Hematopoietic multipotent progenitor cell treated with erythropoietin and hydrocortisone succinate and interleukin-3 and kit ligand, for 6 days (in vitro differentiated cells): ENCODE measurements around the gene TCF25.
A peak's percentile ranks its signal among the peaks of the same experiment; 100 is the strongest.

ENCODE experiments used
- DNase-seq: peaks from one replicate; pipeline ENCODE4 v3.0.0-alpha.2; 2015

Gene TCF25

GRCh38 chr16:89949121-89949742, 75.8 kb downstream of the TCF25 start:
- no peak for DNase-seq

GRCh38 chr16:89949756-89950155, 76.4 kb downstream of the TCF25 start:
- no peak for DNase-seq

- DNase-seq, result no peak
Measured at GRCh38 chr16:89951509-89951908, 78.1 kb downstream of the TCF25 start.

- no peak for DNase-seq
Measured at GRCh38 chr16:89952049-89952448, 78.7 kb downstream of the TCF25 start.

GRCh38 chr16:89952551-89952950, 79.2 kb downstream of the TCF25 start:
- no peak for DNase-seq

GRCh38 chr16:89953671-89954406, 80.4 kb downstream of the TCF25 start:
- no peak for DNase-seq

- DNase-seq, result no peak
Measured at GRCh38 chr16:89954462-89954861, 81.1 kb downstream of the TCF25 start.

- no peak for DNase-seq
Measured at GRCh38 chr16:89955001-89955685, 81.8 kb downstream of the TCF25 start.

- DNase-seq, result no peak
Measured at GRCh38 chr16:89956505-89957215, 83.3 kb downstream of the TCF25 start.

GRCh38 chr16:89957216-89957785, 83.9 kb downstream of the TCF25 start:
- no peak for DNase-seq

- peak; percentile 50 for DNase-seq
Measured at GRCh38 chr16:89958068-89958467, 84.7 kb downstream of the TCF25 start.

GRCh38 chr16:89958596-89958995, 85.2 kb downstream of the TCF25 start:
- no peak for DNase-seq

- no peak for DNase-seq
Measured at GRCh38 chr16:89960966-89961365, 87.6 kb downstream of the TCF25 start.
